HG03432 (cell line): ENCODE measurements around the gene PPP2R3C.
"Not testable (repeated sequence)": the region's sequence is repeated elsewhere in the genome, so short reads cannot be mapped to it uniquely, and the experiment has no call there.

Experiments
- ATAC-seq: cut with Tn5 transposase; IDR thresholded peaks from one replicate; pipeline ENCODE4 v1.9.1; 2021; ENCODE audit warnings: mild to moderate bottlenecking, moderate library complexity; ENCODE audit not compliant: unreplicated experiment

The PPP2R3C gene

GRCh38 chr14:35065731-35066130, 56.1 kb downstream of the PPP2R3C start:
- not testable (repeated sequence) for ATAC-seq

GRCh38 chr14:35061113-35061791, 60.5 kb downstream of the PPP2R3C start:
- ATAC-seq: not testable (repeated sequence)

- ATAC-seq: no peak
These were observed 69.2 kb downstream of the PPP2R3C start for GRCh38 chr14:35052637-35053036.

GRCh38 chr14:35051796-35052195, 70.0 kb downstream of the PPP2R3C start:
- ATAC-seq: no peak

- no peak for ATAC-seq
These were observed 71.1 kb downstream of the PPP2R3C start for GRCh38 chr14:35050652-35051051.

- no peak for ATAC-seq
These were observed 73.7 kb downstream of the PPP2R3C start for GRCh38 chr14:35047976-35048513.

GRCh38 chr14:35046751-35047536, 74.8 kb downstream of the PPP2R3C start:
- peak; percentile 33 for ATAC-seq

- ATAC-seq: peak; percentile 96
These were observed 75.6 kb downstream of the PPP2R3C start, which contains the start of gene FAM177A1 for GRCh38 chr14:35046048-35046750. FAM177A1 (plus strand) TSS chr14:35046272; CDS start chr14:35046464, 192 bp downstream.

- no peak for ATAC-seq
These were observed 76.1 kb downstream of the PPP2R3C start for GRCh38 chr14:35045798-35046047.

GRCh38 chr14:35044939-35045797, 76.6 kb downstream of the PPP2R3C start:
- no peak for ATAC-seq

GRCh38 chr14:35043046-35043445, 78.7 kb downstream of the PPP2R3C start:
- ATAC-seq: no peak

- no peak for ATAC-seq
These were observed 79.2 kb downstream of the PPP2R3C start for GRCh38 chr14:35042632-35043031.

- ATAC-seq: not testable (repeated sequence)
These were observed 83.5 kb downstream of the PPP2R3C start for GRCh38 chr14:35038312-35038711.
